Panc1 (cell line): ENCODE data around the gene PARD3. TPM values are rescaled to one million over a fixed set of nuclear protein-coding genes. Genes with fewer than 3 reads are reported as not detected.

Experiments used
- ATAC-seq: fragments of 200-7000 bp; cut with Tn5 transposase; 2 replicates; pipeline ENCODE4 v1.9.1; 2020; ENCODE audit warnings: mild to moderate bottlenecking, moderate library complexity
- BruUV-seq: library from RNA; stranded (reverse); fragments of 400-500 nt; replicated peaks from 2 replicates; lab custom pipeline; 2021; lab: Mats Ljungman, UMichigan
- CTCF ChIA-PET: fragments of 300-600 bp; sonication (Branson Sonifier 250); formaldehyde crosslinking; loops from one replicate; lab custom pipeline; 2022; ENCODE audit warnings: antibody characterized with exemption; lab: Charles Lee
- POLR2A ChIA-PET: fragments of 300-600 bp; sonication (Branson Sonifier 250); formaldehyde crosslinking; loops from one replicate; lab custom pipeline; 2022; ENCODE audit warnings: antibody characterized with exemption; lab: Charles Lee
- DNase-seq: peaks from one replicate; pipeline ENCODE4 v3.0.0-alpha.2; 2010; ENCODE audit warnings: low read depth, low spot score
- H3K27ac ChIP-seq: 2 replicates; pipeline ENCODE4 v1.5.1; 2011; ENCODE audit warnings: mild to moderate bottlenecking, low read length, inconsistent platforms
- H3K27me3 ChIP-seq: fragments of 200-500 bp; sonication (Bioruptor generic); 2 replicates; pipeline ENCODE4 v1.6.0; 2014; ENCODE audit warnings: low read length, inconsistent platforms; ENCODE audit not compliant: control insufficient read depth, insufficient read depth
- H3K36me3 ChIP-seq: fragments of 200-500 bp; sonication (Bioruptor generic); 2 replicates; pipeline ENCODE4 v1.5.1; 2014; ENCODE audit warnings: inconsistent platforms, mild to moderate bottlenecking, low read length, moderate library complexity; ENCODE audit not compliant: control insufficient read depth, insufficient read depth
- H3K4me1 ChIP-seq: 2 replicates; pipeline ENCODE4 v1.5.1; 2011; ENCODE audit warnings: inconsistent platforms, mild to moderate bottlenecking, low read length, moderate library complexity; ENCODE audit not compliant: control insufficient read depth, insufficient read depth
- H3K4me3 ChIP-seq, 2 experiments: 2 replicates each; pipeline ENCODE4 v1.5.1; 2011 to 2012; ENCODE audit warnings: low read depth in 2 of 2, low read length in 2 of 2, mild to moderate bottlenecking in 2 of 2, inconsistent platforms in 1 of 2, moderate library complexity in 1 of 2
- H3K9me3 ChIP-seq: fragments of 200-500 bp; sonication (Bioruptor generic); 2 replicates; pipeline ENCODE4 v1.5.1; 2014; ENCODE audit warnings: low read depth, mild to moderate bottlenecking, inconsistent platforms, low read length, moderate library complexity; ENCODE audit not compliant: control insufficient read depth, insufficient read depth
- CTCF ChIP-seq: fragments of 450-650 bp; IDR thresholded peaks from 2 replicates; pipeline ENCODE4 v1.5.1; 2017; ENCODE audit warnings: mild to moderate bottlenecking
- POLR2AphosphoS5 ChIP-seq: IDR thresholded peaks from 2 replicates; pipeline ENCODE4 v1.6.1; 2012; ENCODE audit warnings: mild to moderate bottlenecking, low read depth, low read length, moderate library complexity
- REST ChIP-seq, 2 experiments: IDR thresholded peaks; 2 replicates each; pipeline ENCODE4 v1.6.1; 2011 to 2012; ENCODE audit warnings: low read depth in 2 of 2, control low read depth in 1 of 2, low read length in 1 of 2, mild to moderate bottlenecking in 1 of 2, moderate library complexity in 1 of 2; ENCODE audit not compliant: insufficient read depth in 1 of 2
- SIN3A ChIP-seq: IDR thresholded peaks from 2 replicates; pipeline ENCODE4 v1.6.1; 2012; ENCODE audit warnings: low read depth, mild to moderate bottlenecking, low read length, moderate library complexity, borderline replicate concordance; ENCODE audit not compliant: insufficient read depth
- TCF7L2 ChIP-seq: IDR thresholded peaks from 2 replicates; pipeline ENCODE4 v1.6.1; 2011; ENCODE audit warnings: mild to moderate bottlenecking, low read depth, low read length, inconsistent platforms
- in situ Hi-C: cut with HindIII; loops from 2 replicates; pipeline ENCODE4 v1.10.0; 2016; ENCODE audit warnings: low sequenced_read_pairs, low pct_unique_long_range_greater_than_20kb
- intact Hi-C: fragments of 100-400 bp; cut with micrococcal nuclease; formaldehyde crosslinking; loops from one replicate; pipeline ENCODE4 v1.10.0; 2022; ENCODE audit not compliant: unreplicated experiment
- total RNA-seq: library from RNA; stranded (reverse); gene quantifications from one replicate; pipeline ENCODE4 v1.2.1, GENCODE V29; 2021; ENCODE audit not compliant: unreplicated experiment

Gene PARD3
- total RNA-seq, 1 experiment from 2014 or later: 29.8 TPM

GRCh38 chr10:34644224-34644623 is 170.9 kb downstream of the PARD3 start:
- intact Hi-C loops: no loop called here

GRCh38 chr10:34643620-34644019 is 171.5 kb downstream of the PARD3 start:
- no peak for ATAC-seq
- no peak for DNase-seq
- POLR2A ChIA-PET: no interaction called here
- intact Hi-C loops (no loop called here), in situ Hi-C loops (no loop called here)
- H3K27me3 ChIP-seq: no peaks in the 10 kb centered on the region
- no TSS peak for BruUV-seq
- CTCF ChIA-PET: no interaction called here
- no peaks in the 10 kb centered on the region for H3K36me3 ChIP-seq
- H3K4me1 ChIP-seq: peaks cover under 1% of the 10 kb centered on the region; the same call in 1 of the 2 replicates
- H3K27ac ChIP-seq: no peak overlapping the region
- H3K9me3 ChIP-seq: no peaks in the 10 kb centered on the region
- no peak overlapping the region for H3K4me3 ChIP-seq
- TF ChIP-seq SIN3A (no peak), CTCF (no peak), POLR2AphosphoS5 (no peak), TCF7L2 (no peak), REST (IDR thresholded peaks at IDR 0.05; ENCODE audit: insufficient read depth in 1 of 2, low read depth in 2 of 2, low read length in 1 of 2) (no peak)

More at GRCh38 chr10:34644224-34644623, 170.9 kb downstream of the PARD3 start:
- no peak overlapping the region for H3K4me3 ChIP-seq
- DNase-seq (no peak), ATAC-seq (no peak)
- ChIA-PET POLR2A (no interaction called here), CTCF (no interaction called here)
- no peaks in the 10 kb centered on the region for H3K27me3 ChIP-seq
- in situ Hi-C loops: no loop called here
- no peaks in the 10 kb centered on the region for H3K4me1 ChIP-seq
- H3K9me3 ChIP-seq: no peaks in the 10 kb centered on the region
- H3K27ac ChIP-seq: no peak overlapping the region
- no TSS peak for BruUV-seq
- TF ChIP-seq TCF7L2: no peak
- no peak for TF ChIP-seq POLR2AphosphoS5
- no peak for TF ChIP-seq CTCF
- TF ChIP-seq SIN3A: no peak
- no peak for TF ChIP-seq REST (IDR thresholded peaks at IDR 0.05; ENCODE audit: insufficient read depth in 1 of 2, low read depth in 2 of 2, low read length in 1 of 2)
- H3K36me3 ChIP-seq: no peaks in the 10 kb centered on the region
